ENCODE data around the gene MCF2L2. TPM values are rescaled to one million over a fixed set of nuclear protein-coding genes. Genes with fewer than 3 reads are reported as not detected.

MCF2L2 gene
- total and polyA plus RNA-seq, 2 experiments from 2014 or later: 6.7 to 14.6 TPM

GRCh38 chr3:183261151-183261724, 167.2 kb downstream of the MCF2L2 start:
- H2AFZ ChIP-seq: no peak overlapping the region

GRCh38 chr3:183260167-183260904, 168.1 kb downstream of the MCF2L2 start:
- no peak overlapping the region for H2AFZ ChIP-seq
- H3K4me2 ChIP-seq: no peak overlapping the region
- H3K9me3 Mint-ChIP-seq: no peaks in the 10 kb centered on the region
- no peaks in the 10 kb centered on the region for H3F3A ChIP-seq (replicated peaks; ENCODE audit: low read depth)
- H3K9me2 ChIP-seq (ENCODE audit: insufficient read depth): no peaks in the 10 kb centered on the region
- peaks cover 40% of the 10 kb centered on the region for H3K4me1 ChIP-seq (ENCODE audit: insufficient read depth)
- ATAC-seq: no peak
- peaks cover 23% of the 10 kb centered on the region for H3K79me2 ChIP-seq (replicated peaks; ENCODE audit: insufficient read depth)
- H3K36me3 ChIP-seq (ENCODE audit: insufficient read depth): no peaks in the 10 kb centered on the region
- no peak for DNase-seq (ENCODE audit: low spot score)
- no peaks in the 10 kb centered on the region for H3K36me3 Mint-ChIP-seq (ENCODE audit: low read depth)
- H3K4me3 Mint-ChIP-seq: no peak overlapping the region
- H3K4me1 Mint-ChIP-seq: peaks cover 17% of the 10 kb centered on the region
- H3K27me3 ChIP-seq (ENCODE audit: insufficient read depth): peaks cover 5% of the 10 kb centered on the region; the same call in 1 of the 2 replicates
- no peak overlapping the region for H3K4me3 ChIP-seq
- H3K27ac Mint-ChIP-seq: no peak overlapping the region
- H3K27me3 Mint-ChIP-seq (ENCODE audit: insufficient read depth, low read depth, poor library complexity): peaks cover 5% of the 10 kb centered on the region
- no peaks in the 10 kb centered on the region for H4K20me1 ChIP-seq (replicated peaks; ENCODE audit: insufficient read depth)
- no peak overlapping the region for H3K27ac ChIP-seq (ENCODE audit: low read depth)
- no peak for TF ChIP-seq EZH2phosphoT487 (IDR thresholded peaks at IDR 0.05; ENCODE audit: unreplicated experiment)
- no peak for TF ChIP-seq REST (IDR thresholded peaks at IDR 0.05; ENCODE audit: unreplicated experiment)
- no peak for TF ChIP-seq ZNF462 (CRISPR knock-in tag; IDR thresholded peaks at IDR 0.05)
- TF ChIP-seq ZNF114 (CRISPR knock-in tag; IDR thresholded peaks at IDR 0.05): no peak
- no peak for TF ChIP-seq STAT1 (IDR thresholded peaks at IDR 0.05; ENCODE audit: unreplicated experiment)
- no peak for TF ChIP-seq CREB1 (CRISPR knock-in tag; IDR thresholded peaks at IDR 0.05; ENCODE audit: low read depth)
- TF ChIP-seq NANOG (IDR thresholded peaks at IDR 0.05; ENCODE audit: borderline replicate concordance): no peak
- no peak for TF ChIP-seq ZNF331 (CRISPR knock-in tag; IDR thresholded peaks at IDR 0.05; ENCODE audit: low read depth)

More at GRCh38 chr3:183261151-183261724, 167.2 kb downstream of the MCF2L2 start:
- H3K9me2 ChIP-seq (ENCODE audit: insufficient read depth): no peaks in the 10 kb centered on the region
- Mint-ChIP-seq H3K36me3 (ENCODE audit: low read depth) (0 out of 3 replicates have a peak, but pooled peaks cover under 1% of the 10 kb centered on the region), H3K9me3 (no peaks in the 10 kb centered on the region), H3K4me1 (peaks cover 12% of the 10 kb centered on the region), H3K4me3 (no peak overlapping the region), H3K27ac (no peak overlapping the region), H3K27me3 (ENCODE audit: insufficient read depth, low read depth, poor library complexity) (peaks cover 2% of the 10 kb centered on the region)
- peaks cover 37% of the 10 kb centered on the region for H3K4me1 ChIP-seq (ENCODE audit: insufficient read depth)
- H3K4me2 ChIP-seq: no peak overlapping the region
- no peak overlapping the region for H3K27ac ChIP-seq (ENCODE audit: low read depth)
- no peaks in the 10 kb centered on the region for H3F3A ChIP-seq (replicated peaks; ENCODE audit: low read depth)
- TF ChIP-seq NANOG (IDR thresholded peaks at IDR 0.05; ENCODE audit: borderline replicate concordance): no peak
- TF ChIP-seq CREB1 (CRISPR knock-in tag; IDR thresholded peaks at IDR 0.05; ENCODE audit: low read depth): no peak
- no peak for TF ChIP-seq EZH2 (IDR thresholded peaks at IDR 0.05; ENCODE audit: low read depth, unreplicated experiment)
- no peaks in the 10 kb centered on the region for H3K27me3 ChIP-seq (ENCODE audit: insufficient read depth)
- ATAC-seq (no peak), DNase-seq (ENCODE audit: low spot score) (no peak)
- H3K79me2 ChIP-seq (replicated peaks; ENCODE audit: insufficient read depth): peaks cover 23% of the 10 kb centered on the region
- H3K36me3 ChIP-seq (ENCODE audit: insufficient read depth): no peaks in the 10 kb centered on the region
- no peak overlapping the region for H3K4me3 ChIP-seq
- H4K20me1 ChIP-seq (replicated peaks; ENCODE audit: insufficient read depth): no peaks in the 10 kb centered on the region

Data from GM23338 (cell line).